SK-N-MC (cell line): ENCODE measurements around the gene MASTL.
"Not testable (repeated sequence)": the region's sequence is repeated elsewhere in the genome, so short reads cannot be mapped to it uniquely, and the experiment has no call there.

Experiments used
- EZH2 ChIP-seq: fragments of 200-600 bp; sonication (generic); IDR thresholded peaks from one replicate; pipeline ENCODE4 v1.6.1; 2017; ENCODE audit warnings: antibody characterized with exemption
- POLR2AphosphoS5 ChIP-seq: IDR thresholded peaks from 2 replicates; pipeline ENCODE4 v1.6.1; 2012; ENCODE audit warnings: mild to moderate bottlenecking, low read depth, low read length, borderline replicate concordance

DNA sequence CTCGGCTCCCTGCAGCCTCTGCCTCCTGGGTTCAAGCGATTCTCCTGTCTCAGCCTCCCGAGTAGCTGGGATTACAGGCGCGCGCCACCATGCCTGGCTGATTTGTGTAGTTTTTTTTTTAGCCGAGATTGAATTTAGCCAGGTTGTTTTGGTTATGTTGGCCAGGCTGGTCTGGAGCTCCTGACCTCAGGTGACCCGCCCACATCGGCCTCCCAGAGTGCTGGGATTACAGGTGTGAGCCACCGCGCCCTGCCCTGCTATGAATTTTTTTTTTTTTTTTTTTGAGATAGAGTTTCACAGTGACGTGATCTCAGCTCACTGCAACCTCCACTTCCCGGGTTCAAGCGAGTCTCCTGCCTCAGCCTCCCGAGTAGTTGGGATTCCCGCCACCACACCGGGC, 1.4 kb downstream of the MASTL start:
- TF ChIP-seq EZH2, POLR2AphosphoS5: not testable (repeated sequence)
